Measurements from ENCODE around the gene RAP1GAP2.

RAP1GAP2 gene

GRCh38 chr17:2947996-2948550 is 151.8 kb downstream of the RAP1GAP2 start:
- DNase-seq (ENCODE audit: low read depth), result no peak

GRCh38 chr17:2948721-2949468 is 152.7 kb downstream of the RAP1GAP2 start:
- DNase-seq (ENCODE audit: low read depth), result no peak

GRCh38 chr17:2949469-2950044 is 153.3 kb downstream of the RAP1GAP2 start:
- DNase-seq (ENCODE audit: low read depth), result no peak

GRCh38 chr17:2950846-2951245 is 154.6 kb downstream of the RAP1GAP2 start:
- DNase-seq (ENCODE audit: low read depth), result no peak

DNA sequence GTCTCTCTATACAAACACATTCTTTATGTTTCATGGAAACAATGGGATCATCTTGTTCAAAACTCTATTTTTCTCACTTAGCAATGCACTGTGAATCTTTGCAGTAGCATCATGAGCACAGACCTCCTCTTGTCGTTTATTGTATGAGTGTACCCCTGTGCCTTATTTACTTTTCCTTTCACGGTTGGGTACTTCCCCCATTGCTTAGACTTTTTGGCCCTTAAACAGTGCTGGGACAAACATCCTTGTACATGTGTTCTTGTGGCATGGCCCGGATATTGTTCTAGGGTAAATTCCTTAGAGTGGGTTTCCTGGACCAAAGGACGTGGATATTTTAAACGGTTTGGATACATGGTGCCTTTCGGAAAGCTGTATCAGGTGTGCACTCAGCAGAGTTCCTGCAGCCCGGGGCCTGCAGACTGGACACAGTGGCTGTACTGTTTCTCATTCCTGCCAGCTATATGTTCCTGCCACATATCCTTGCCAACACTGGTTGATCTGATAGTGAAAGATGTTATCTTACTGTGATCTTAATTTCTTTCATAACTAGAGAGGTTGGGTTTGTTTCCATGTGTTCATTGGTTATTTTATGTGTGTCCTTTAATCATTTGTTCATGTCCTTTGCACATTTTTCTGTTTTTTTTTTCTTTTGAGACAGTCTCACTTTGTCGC is 156.1 kb downstream of the RAP1GAP2 start:
- DNase-seq (ENCODE audit: low read depth), result no peak

DNA sequence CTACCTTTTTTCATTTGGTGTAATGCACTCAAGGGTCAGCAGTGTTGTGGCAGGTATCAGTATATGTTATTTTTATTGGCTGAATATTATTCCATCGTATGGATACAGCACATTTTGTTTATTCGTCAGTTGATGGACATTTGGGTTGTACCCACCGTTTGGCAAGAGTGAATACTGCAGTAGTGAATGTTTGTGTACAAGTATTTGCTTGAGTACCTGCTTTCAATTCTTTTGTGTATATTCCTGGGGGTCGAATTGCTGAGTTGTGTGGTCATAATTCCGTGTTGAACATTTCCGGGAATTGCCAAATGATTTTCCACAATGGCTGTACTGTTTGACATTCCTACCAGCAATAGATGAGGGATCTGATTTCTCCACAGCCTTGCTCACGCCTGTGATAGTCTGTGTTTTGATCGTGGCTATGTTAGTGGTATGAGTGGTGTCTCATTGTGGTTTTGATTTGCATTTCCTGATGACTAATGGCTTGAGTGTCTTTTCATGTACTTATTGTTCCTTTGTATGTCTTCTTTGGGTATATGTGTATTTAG is 158.7 kb downstream of the RAP1GAP2 start:
- DNase-seq (ENCODE audit: low read depth), result no peak

DNA sequence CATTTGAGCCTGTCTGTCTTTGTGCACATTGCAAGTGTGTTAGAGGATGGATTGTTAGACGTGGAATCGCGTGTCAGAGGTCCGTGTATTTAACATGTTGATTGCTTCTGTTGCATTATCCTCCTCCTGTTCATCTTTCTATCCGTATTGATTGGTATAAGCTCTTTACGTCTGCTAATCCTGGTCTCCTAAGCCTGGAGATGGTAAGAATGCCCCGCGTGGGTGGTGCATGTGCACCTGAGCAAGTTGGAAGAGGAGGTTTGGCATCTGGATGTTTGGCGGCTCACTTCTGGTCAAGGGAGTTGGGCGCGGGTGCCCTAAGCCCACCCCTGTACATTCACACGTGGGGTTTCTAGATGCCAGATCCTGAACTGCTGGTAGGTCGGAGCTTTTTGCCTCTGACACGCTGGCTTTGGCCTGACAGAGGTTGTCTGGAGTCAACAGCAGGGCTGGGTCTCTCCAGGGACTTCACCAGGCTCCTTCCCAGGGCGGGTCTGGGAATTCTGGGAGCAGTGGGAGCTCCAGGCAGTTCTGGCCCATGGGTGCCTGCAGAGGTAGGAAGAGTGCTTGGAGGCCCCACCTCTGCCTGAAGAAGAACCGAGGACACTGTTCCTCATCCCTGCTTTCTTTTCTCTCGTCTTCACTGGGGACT is 159.8 kb downstream of the RAP1GAP2 start:
- no peak for DNase-seq (ENCODE audit: low read depth)

DNA sequence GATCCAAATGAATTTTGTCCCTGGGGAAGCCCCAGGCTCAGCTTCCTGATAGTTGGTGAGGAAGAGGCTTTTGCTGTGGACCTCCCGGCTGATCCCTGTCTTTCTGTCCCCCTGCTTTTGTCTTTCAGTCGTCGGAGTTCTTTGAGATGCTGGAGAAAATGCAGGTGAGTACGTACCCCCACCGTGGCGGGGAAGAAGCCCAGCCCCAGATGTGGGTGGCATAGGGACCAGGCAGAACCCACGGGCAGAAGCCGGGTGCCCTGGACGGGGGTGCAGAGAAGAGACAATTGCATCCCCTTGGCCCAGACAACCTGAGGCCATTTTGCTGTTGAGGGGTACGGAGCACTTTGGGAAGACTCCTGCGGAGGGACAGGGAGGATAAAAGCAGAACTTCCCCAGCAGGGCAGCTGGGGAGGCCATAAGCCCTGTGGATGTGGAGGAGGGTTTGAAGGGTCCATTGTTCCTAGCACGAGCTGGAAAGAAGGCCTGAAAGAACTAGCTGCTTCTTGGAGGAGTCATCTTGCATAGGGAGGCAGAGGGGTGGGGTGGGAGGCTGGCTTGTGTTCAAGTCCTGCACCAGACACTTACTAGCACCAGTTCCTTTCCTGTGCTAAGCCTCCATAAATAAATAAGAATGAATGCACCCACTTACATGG is 161.5 kb downstream of the RAP1GAP2 start:
- DNase-seq (ENCODE audit: low read depth), result no peak

DNA sequence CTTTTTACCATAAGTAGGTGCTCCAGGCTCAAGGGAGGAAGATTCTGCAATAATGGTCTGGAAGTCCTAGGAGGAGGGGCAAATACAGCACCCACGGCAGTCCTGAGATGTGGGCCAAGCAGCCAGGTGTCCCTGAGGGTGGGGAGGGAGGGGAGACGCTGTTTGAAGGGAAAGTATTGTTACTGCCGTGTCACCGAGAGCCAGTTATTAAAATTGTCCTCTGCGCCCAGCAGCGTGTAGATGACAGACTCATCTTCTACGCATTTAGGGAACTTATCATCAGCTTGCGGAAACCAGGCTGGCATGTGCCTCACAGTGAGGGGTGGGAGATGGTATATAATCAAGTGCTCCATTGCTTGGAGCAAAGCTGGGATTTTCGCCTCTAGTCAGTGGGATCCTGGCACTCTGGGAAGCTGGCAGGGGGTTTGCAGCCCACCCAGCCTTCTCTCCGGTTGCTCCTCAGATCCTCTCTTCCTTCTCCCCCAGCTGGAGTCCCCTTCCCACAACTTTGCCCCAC is 162.5 kb downstream of the RAP1GAP2 start:
- no peak for DNase-seq (ENCODE audit: low read depth)

DNA sequence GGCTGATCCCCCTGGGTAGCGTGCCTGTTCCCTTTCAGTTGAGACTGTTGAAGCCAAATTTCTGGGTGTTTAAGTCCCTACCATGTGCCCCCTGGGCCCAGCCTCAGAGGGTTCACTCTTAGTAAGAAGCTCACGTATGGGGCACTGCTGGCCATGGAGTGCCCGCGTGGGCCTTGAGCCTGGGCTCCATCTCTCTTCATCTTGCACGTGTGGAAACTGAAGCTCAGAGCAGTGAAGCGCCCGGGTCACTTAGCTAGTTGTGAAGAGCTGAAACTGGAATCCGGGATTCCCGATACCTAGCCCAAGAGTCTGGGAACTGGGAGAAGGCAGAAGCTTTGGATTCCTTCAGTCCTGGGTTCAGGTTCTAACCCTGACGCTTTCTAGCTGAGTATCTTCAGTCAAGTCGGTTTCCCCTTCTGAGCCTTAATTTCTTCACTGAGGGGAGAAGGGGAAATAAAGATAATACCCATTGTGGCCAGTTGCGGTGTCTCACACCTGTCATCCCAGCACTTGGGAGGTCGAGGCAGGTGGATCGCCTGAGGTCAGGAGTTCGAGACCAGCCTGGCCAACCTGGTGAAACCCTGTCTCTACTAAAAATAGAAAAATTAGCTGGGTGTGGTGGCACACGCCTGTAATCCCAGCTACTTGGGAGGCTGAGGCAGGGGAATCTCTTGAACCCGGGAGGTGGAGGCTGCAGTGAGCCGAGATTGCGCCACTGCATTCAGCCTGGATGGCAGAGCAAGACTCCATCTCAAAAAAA is 163.3 kb downstream of the RAP1GAP2 start:
- no peak for DNase-seq (ENCODE audit: low read depth)

DNA sequence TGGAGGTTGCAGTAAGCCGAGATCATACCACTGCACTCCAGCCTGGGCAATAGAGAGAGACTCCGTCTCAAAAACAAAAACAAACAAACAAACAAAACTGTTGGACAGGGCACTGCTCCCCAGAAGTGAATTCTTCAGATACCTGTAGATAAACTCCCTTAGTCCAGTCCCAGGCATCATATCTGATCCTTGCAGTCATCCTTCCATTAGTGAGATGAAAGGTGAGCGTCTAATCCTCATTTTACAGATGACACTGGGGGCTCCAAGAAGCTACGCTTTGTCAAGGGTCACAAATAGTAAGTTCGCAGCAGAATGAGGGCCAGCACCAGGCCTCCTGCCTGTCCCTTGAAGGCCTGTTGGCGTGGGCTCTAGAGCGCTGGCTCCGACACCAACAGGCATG is 165.2 kb downstream of the RAP1GAP2 start:
- no peak for DNase-seq (ENCODE audit: low read depth)

- no peak for DNase-seq (ENCODE audit: low read depth)
These were observed 166.0 kb downstream of the RAP1GAP2 start for GRCh38 chr17:2962236-2962635.

- no peak for DNase-seq (ENCODE audit: low read depth)
These were observed 166.5 kb downstream of the RAP1GAP2 start for GRCh38 chr17:2962729-2963128.

- no peak for DNase-seq (ENCODE audit: low read depth)
These were observed 167.2 kb downstream of the RAP1GAP2 start for GRCh38 chr17:2963332-2964027.

GRCh38 chr17:2964028-2964356 is 167.8 kb downstream of the RAP1GAP2 start:
- no peak for DNase-seq (ENCODE audit: low read depth)

DNA sequence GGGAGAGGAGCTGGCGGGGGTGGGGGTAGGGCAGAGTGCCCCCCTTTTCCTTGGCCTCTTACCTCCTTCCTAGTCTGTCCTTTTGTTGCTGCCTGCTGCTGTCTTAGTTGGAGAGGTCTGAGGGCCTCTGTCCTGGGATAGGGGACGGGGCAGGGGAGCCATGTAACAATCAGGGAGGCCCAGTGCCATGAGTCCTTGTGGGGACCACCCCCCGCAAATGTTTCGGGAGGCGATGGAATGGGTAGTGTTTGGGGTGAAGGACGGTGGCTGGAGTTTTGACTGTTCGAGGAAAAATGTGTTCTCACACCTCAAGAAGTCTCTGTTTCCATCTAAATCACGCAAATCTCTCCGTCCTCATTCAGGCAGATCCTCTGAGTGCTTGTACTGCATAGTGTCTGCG is 168.1 kb downstream of the RAP1GAP2 start:
- DNase-seq (ENCODE audit: low read depth), result no peak

- DNase-seq (ENCODE audit: low read depth), result no peak
These were observed 168.6 kb downstream of the RAP1GAP2 start for GRCh38 chr17:2964831-2965230.

DNA sequence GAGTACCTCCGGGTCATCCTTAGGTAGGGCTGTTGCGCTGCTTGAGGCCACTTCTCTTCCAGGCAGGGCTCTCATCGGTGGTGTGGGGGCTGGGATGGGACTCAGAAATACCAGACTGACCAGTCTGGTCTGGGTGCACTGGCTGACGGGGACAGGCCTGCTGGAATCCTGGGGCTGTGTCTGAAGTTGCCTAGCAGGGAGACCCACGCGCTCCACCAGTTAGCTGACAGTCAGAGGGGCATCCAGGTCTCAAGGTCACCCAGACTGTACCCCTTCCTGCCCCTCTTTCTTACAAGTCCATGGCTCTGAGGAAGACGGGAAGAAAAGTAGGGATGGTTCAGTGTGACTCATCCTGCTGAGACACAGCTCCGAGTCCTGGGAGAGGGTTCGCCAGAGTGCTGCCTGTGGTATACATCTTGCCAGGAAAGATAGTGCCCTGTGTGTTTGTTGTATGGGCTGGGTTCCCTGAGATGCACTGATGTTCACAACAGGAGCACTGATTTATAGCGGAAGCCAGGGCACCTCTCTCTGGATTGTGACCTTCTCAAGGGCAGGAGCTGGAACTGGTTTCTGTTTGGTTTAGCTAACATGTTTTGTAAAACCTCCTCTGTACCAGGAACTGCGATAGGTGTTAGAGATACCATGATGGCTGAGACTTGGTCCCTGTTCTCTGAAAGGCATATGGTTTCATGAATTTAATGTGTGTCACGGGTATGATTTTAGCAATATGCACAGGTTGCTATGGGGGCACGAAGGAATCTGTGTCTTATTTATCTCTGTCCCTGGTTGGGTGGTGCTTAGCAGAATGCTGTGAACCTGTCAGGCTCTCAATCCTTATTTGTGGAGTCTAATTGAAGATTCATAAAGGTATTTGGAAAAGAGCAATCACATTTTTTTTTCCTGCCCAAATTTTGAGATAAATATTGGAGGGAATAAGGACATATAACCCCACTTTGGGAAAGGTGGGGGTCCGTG is 169.7 kb downstream of the RAP1GAP2 start:
- DNase-seq (ENCODE audit: low read depth), result no peak

DNA sequence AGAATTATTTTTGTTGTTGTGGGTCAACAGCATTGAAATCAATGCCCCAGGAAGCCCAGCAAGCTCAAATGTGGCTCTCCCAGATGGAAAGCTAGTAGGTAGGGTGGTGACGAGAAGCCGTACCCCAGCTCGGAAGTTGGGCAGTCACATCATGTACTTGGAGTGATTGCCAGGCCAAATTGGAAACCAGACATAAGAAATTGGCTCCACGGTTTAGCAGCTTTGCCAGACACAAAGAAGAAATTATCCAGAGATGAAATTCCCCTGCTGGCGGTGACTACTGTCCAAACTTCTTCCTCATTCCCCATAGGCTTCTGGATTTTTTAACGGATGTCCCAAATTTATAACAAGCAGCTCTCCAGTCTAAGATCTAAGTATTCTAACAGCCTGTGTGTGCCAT is 171.3 kb downstream of the RAP1GAP2 start:
- no peak for DNase-seq (ENCODE audit: low read depth)

Data from stimulated activated CD8-positive, alpha-beta memory T cell treated with anti-CD3 and anti-CD28 coated beads, Interleukin-15, amount 100 ng/mL, for 24 hours (primary cell).